Measurements from ENCODE around the gene LHX5. TPM values are rescaled to one million over a fixed set of nuclear protein-coding genes. Genes with fewer than 3 reads are reported as not detected.

The LHX5 gene
- total and polyA plus RNA-seq, 4 donors: not detected

GRCh38 chr12:113465808-113466453 is 5.7 kb downstream of the LHX5 start:
- H3K9ac ChIP-seq (ENCODE audit: low read depth in 1 of 2, low read length in 2 of 2): no peak overlapping the region
- peaks cover 16 to 48% (median 31%) of the 10 kb centered on the region in 4 donors for H3K4me1 ChIP-seq (ENCODE audit: control insufficient read depth in 4 of 4, insufficient read depth in 4 of 4, low read length in 3 of 4)
- DNase-seq (ENCODE audit: low spot score): no peak
- no peaks in the 10 kb centered on the region for H3K9me3 ChIP-seq (ENCODE audit: control insufficient read depth in 4 of 4, low read length in 3 of 4)
- no peak overlapping the region for H3K27ac ChIP-seq (ENCODE audit: low read depth in 1 of 2, low read length in 2 of 2)
- WGBS: 5% methylated on average over 13 of the region's 13 CpGs
- H3K36me3 ChIP-seq (ENCODE audit: control insufficient read depth in 4 of 4, insufficient read depth in 3 of 4, low read depth in 1 of 4, low read length in 3 of 4): no peaks in the 10 kb centered on the region
- TF ChIP-seq YY1 (IDR thresholded peaks at IDR 0.05): no peak
- no peak for TF ChIP-seq MAX (IDR thresholded peaks at IDR 0.05)
- no peak for TF ChIP-seq REST (IDR thresholded peaks at IDR 0.05)
- no peak for TF ChIP-seq FOXA1 (IDR thresholded peaks at IDR 0.05)
- TF ChIP-seq RAD21 (IDR thresholded peaks at IDR 0.05): no peak
- no peak for TF ChIP-seq NR2F2 (IDR thresholded peaks at IDR 0.05)
- no peak for TF ChIP-seq HNF4A (conservative IDR thresholded peaks at IDR 0.05)
- TF ChIP-seq GABPA (IDR thresholded peaks at IDR 0.05 in 1 of 2, conservative IDR thresholded peaks at IDR 0.05 in 1 of 2): no peak
- no peak for TF ChIP-seq EGR1 (IDR thresholded peaks at IDR 0.05; ENCODE audit: low read depth in 2 of 2)
- TF ChIP-seq CTCF (IDR thresholded peaks at IDR 0.05; ENCODE audit: low read depth, low read length, missing input control): no peak
- TF ChIP-seq TAF1 (conservative IDR thresholded peaks at IDR 0.05): no peak
- no peak for TF ChIP-seq RXRA (IDR thresholded peaks at IDR 0.05)
- TF ChIP-seq ATF3 (IDR thresholded peaks at IDR 0.05): no peak
- no peak for TF ChIP-seq SP1 (IDR thresholded peaks at IDR 0.05)
- TF ChIP-seq JUND (IDR thresholded peaks at IDR 0.05): no peak
- no peak for TF ChIP-seq ZBTB33 (IDR thresholded peaks at IDR 0.05)
- H3K4me3 ChIP-seq (ENCODE audit: low read depth in 1 of 3, low read length in 3 of 3): no peak overlapping the region
- H3K27me3 ChIP-seq (ENCODE audit: control insufficient read depth in 4 of 4, insufficient read depth in 4 of 4, low read length in 3 of 4): peaks cover 18 to 54% (median 26%) of the 10 kb centered on the region in 4 donors
